ENCODE results near the gene FTSJ3. TPM values are rescaled to one million over a fixed set of nuclear protein-coding genes. Genes with fewer than 3 reads are reported as not detected.
A peak's percentile ranks its signal among the peaks of the same experiment; 100 is the strongest.

FTSJ3 gene
- total RNA-seq, 1 donor from 2014 or later: 50.2 TPM

DNA sequence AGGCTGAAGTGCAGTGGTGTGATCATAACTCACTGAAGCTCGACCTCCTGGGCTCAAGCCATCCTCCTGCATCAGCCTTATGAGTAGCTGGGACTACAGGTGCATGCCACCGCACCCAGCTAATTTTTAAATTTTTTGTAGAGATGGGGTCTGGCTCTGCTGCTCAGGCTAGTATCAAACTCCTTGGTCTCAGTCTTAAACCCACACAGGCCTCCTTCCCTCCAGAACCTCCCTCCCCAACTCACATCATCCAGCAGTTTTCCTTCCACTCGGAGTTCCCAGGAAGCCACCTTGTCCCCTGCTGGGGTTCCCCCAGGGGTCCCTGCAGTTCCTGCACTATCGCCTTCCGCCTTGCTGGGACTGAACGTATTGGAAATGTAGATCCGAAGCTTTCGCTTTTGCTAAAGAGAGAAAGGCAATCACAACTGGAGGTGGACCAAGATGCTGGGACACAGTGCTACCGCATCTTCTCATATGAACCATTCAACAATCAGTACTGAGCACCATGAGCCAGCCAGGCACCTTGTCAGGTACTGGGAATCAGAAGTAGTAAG lies 7.8 kb upstream of the FTSJ3 start:
- no peak for FAIRE-seq
- peaks cover 46% of the 10 kb centered on the region for H3K79me2 ChIP-seq (ENCODE audit: insufficient read depth, low read length)

DNA sequence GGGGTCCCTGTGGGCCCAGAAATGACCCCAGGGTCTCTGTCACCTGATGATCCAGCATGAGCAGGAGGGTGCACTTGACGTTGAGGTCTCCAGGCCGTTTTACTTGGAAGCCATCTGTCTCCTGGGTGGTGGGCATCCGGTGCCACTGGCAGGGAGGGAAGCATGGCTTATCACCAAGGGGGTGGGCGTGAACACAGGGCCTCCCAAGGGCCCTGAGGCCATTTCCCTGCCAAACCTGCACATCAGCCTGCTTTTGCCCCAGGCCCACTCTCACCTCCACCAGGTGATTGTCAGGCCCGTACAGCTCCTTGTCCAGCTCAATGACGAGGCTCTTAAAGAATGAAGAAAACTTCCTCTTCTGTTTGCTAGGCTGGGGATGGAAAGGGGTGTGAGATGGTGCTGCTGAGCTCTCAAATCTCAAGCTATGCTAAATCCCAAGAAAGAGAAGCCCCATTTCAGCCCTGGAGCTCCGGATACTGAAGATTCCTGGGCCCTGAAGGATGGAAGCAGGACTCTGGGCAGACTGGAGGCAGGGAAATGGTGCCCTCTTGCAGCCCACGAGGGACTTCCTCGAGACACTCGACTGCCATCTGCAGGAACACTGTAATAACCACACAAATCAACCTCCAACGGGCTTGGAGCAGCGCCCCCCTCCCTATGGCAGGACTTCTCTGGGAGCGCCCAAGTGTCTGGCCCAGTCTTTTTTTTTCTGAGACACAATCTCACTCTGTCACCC lies 7.1 kb upstream of the FTSJ3 start:
- peaks cover 25% of the 10 kb centered on the region for H3K36me3 Mint-ChIP-seq (ENCODE audit: low read depth, unreplicated experiment)
- peaks cover 2% of the 10 kb centered on the region for H3K4me1 Mint-ChIP-seq (ENCODE audit: low read depth, unreplicated experiment)
- Histone ChIP-seq H2AFZ (ENCODE audit: low read depth, low read length) (no peak overlapping the region), H3K27ac (ENCODE audit: low read depth, low read length) (no peak overlapping the region), H3K4me1 (ENCODE audit: insufficient read depth, low read length) (no peaks in the 10 kb centered on the region), H3K36me3 (ENCODE audit: insufficient read depth, low read length) (peaks cover 48% of the 10 kb centered on the region), H3K27me3 (ENCODE audit: insufficient read depth, low read length) (no peaks in the 10 kb centered on the region), H3K4me3 (ENCODE audit: insufficient read depth, low read depth, low read length) (no peak overlapping the region), H4K20me1 (ENCODE audit: insufficient read depth, low read length) (peaks cover 89% of the 10 kb centered on the region), H3K4me2 (ENCODE audit: low read length) (no peak overlapping the region), H3K9me3 (ENCODE audit: insufficient read depth, low read depth, low read length) (no peaks in the 10 kb centered on the region), H3K9ac (ENCODE audit: low read length) (no peak overlapping the region), H3K79me2 (ENCODE audit: insufficient read depth, low read length) (peaks cover 47% of the 10 kb centered on the region)
- H3K9me3 Mint-ChIP-seq (ENCODE audit: unreplicated experiment): no peaks in the 10 kb centered on the region
- no peak overlapping the region for H3K4me3 Mint-ChIP-seq (ENCODE audit: unreplicated experiment)
- H3K27ac Mint-ChIP-seq (ENCODE audit: unreplicated experiment): no peak overlapping the region
- TF ChIP-seq, protein P1, sequence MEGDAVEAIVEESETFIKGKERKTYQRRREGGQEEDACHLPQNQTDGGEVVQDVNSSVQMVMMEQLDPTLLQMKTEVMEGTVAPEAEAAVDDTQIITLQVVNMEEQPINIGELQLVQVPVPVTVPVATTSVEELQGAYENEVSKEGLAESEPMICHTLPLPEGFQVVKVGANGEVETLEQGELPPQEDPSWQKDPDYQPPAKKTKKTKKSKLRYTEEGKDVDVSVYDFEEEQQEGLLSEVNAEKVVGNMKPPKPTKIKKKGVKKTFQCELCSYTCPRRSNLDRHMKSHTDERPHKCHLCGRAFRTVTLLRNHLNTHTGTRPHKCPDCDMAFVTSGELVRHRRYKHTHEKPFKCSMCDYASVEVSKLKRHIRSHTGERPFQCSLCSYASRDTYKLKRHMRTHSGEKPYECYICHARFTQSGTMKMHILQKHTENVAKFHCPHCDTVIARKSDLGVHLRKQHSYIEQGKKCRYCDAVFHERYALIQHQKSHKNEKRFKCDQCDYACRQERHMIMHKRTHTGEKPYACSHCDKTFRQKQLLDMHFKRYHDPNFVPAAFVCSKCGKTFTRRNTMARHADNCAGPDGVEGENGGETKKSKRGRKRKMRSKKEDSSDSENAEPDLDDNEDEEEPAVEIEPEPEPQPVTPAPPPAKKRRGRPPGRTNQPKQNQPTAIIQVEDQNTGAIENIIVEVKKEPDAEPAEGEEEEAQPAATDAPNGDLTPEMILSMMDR (IDR thresholded peaks at IDR 0.05; ENCODE audit: insufficient read depth, low read depth, low read length): peak; percentile 66
- no peak for TF ChIP-seq EZH2 (IDR thresholded peaks at IDR 0.05; ENCODE audit: insufficient read depth, low read length)
- FAIRE-seq (no peak), DNase-seq (ENCODE audit: low read depth) (peak; percentile 62)
- H3K27me3 Mint-ChIP-seq (ENCODE audit: low read depth, unreplicated experiment): no peaks in the 10 kb centered on the region

More for the DNA sequence above, 7.8 kb upstream of the FTSJ3 start:
- H3K27ac ChIP-seq (ENCODE audit: low read depth, low read length): no peak overlapping the region
- no peak for DNase-seq (ENCODE audit: low read depth)
- H3K27me3 ChIP-seq (ENCODE audit: insufficient read depth, low read length): no peaks in the 10 kb centered on the region
- H3K9me3 ChIP-seq (ENCODE audit: insufficient read depth, low read depth, low read length): no peaks in the 10 kb centered on the region
- H3K36me3 ChIP-seq (ENCODE audit: insufficient read depth, low read length): peaks cover 42% of the 10 kb centered on the region
- peaks cover 2% of the 10 kb centered on the region for H3K4me1 Mint-ChIP-seq (ENCODE audit: low read depth, unreplicated experiment)
- H4K20me1 ChIP-seq (ENCODE audit: insufficient read depth, low read length): peaks cover 85% of the 10 kb centered on the region
- no peak overlapping the region for H2AFZ ChIP-seq (ENCODE audit: low read depth, low read length)
- H3K36me3 Mint-ChIP-seq (ENCODE audit: low read depth, unreplicated experiment): peaks cover 21% of the 10 kb centered on the region
- H3K27ac Mint-ChIP-seq (ENCODE audit: unreplicated experiment): no peak overlapping the region
- H3K4me3 ChIP-seq (ENCODE audit: insufficient read depth, low read depth, low read length): no peak overlapping the region
- H3K9ac ChIP-seq (ENCODE audit: low read length): no peak overlapping the region
- H3K4me1 ChIP-seq (ENCODE audit: insufficient read depth, low read length): no peaks in the 10 kb centered on the region
- no peak overlapping the region for H3K4me2 ChIP-seq (ENCODE audit: low read length)
- H3K27me3 Mint-ChIP-seq (ENCODE audit: low read depth, unreplicated experiment): no peaks in the 10 kb centered on the region
- H3K9me3 Mint-ChIP-seq (ENCODE audit: unreplicated experiment): no peaks in the 10 kb centered on the region
- no peak for TF ChIP-seq EZH2 (IDR thresholded peaks at IDR 0.05; ENCODE audit: insufficient read depth, low read length)
- TF ChIP-seq, protein P1 (IDR thresholded peaks at IDR 0.05; ENCODE audit: insufficient read depth, low read depth, low read length): no peak
- no peak overlapping the region for H3K4me3 Mint-ChIP-seq (ENCODE audit: unreplicated experiment)

Measured in astrocyte (in vitro differentiated cells and primary cell).